ENCODE data around the gene PPP1R1B. TPM values are rescaled to one million over a fixed set of nuclear protein-coding genes. Genes with fewer than 3 reads are reported as not detected.

The PPP1R1B gene
- total and polyA plus RNA-seq, 2 of the 4 experiments (the other 2 are of a cell fraction), result not detected

GRCh38 chr17:39631403-39631802, 4.7 kb downstream of the PPP1R1B start:
- no peak for DNase-seq
- Histone ChIP-seq H2BK5ac (ENCODE audit: low read depth, low read length, poor library complexity, severe bottlenecking) (no peak overlapping the region), H4K5ac (ENCODE audit: low read depth, low read length) (no peak overlapping the region), H3K18ac (ENCODE audit: low read depth, low read length) (no peak overlapping the region), H2AK9ac (replicated peaks; ENCODE audit: low read depth, low read length, poor library complexity) (no peak overlapping the region), H3K27me3 (ENCODE audit: control insufficient read depth, insufficient read depth, low read length) (peaks cover 61% of the 10 kb centered on the region), H4K20me1 (ENCODE audit: insufficient read depth, low read length) (no peaks in the 10 kb centered on the region), H3K4me2 (ENCODE audit: low read depth, low read length) (no peak overlapping the region), H3K14ac (replicated peaks; ENCODE audit: low read depth, low read length) (no peak overlapping the region), H2BK120ac (ENCODE audit: low read depth, low read length) (no peak overlapping the region), H3K79me1 (ENCODE audit: low read depth in 1 of 2, low read length in 2 of 2) (peaks cover 0 to 3% of the 10 kb centered on the region in 2 experiments; a peak in 1 of 4 replicates), H3K9me3 (ENCODE audit: control insufficient read depth, insufficient read depth, low read length) (no peaks in the 10 kb centered on the region), H2BK20ac (ENCODE audit: low read depth, low read length) (no peak overlapping the region), H3K4me1 (ENCODE audit: control insufficient read depth, insufficient read depth, low read length) (peaks cover 6% of the 10 kb centered on the region), H3K9me1 (ENCODE audit: insufficient read depth, low read length) (peaks cover 7% of the 10 kb centered on the region; the same call in 1 of the 2 replicates), H2AFZ (replicated peaks; ENCODE audit: low read length, poor library complexity) (no peak overlapping the region), H3K23ac (ENCODE audit: low read depth, low read length) (no peak overlapping the region), H4K91ac (ENCODE audit: insufficient read depth, low read depth, low read length) (no peak overlapping the region), H3K56ac (ENCODE audit: extremely low read depth, insufficient read depth, low read length) (no peak overlapping the region), H2BK15ac (ENCODE audit: low read depth, low read length) (no peak overlapping the region), H4K8ac (ENCODE audit: low read depth in 2 of 2, low read length in 2 of 2) (no peak overlapping the region), H3K4ac (ENCODE audit: low read depth, low read length) (no peak overlapping the region), H2AK5ac (ENCODE audit: low read depth, low read length) (no peak overlapping the region), H3K4me3 (ENCODE audit: insufficient read depth, low read depth, low read length) (no peak overlapping the region), H3K9ac (ENCODE audit: low read depth, low read length) (no peak overlapping the region), H3K36me3 (ENCODE audit: control insufficient read depth, insufficient read depth, low read length) (no peaks in the 10 kb centered on the region), H3K27ac (ENCODE audit: insufficient read depth, low read length) (no peak overlapping the region)
- BruUV-seq (replicated peaks), result no TSS peak
- in situ Hi-C loops (cut with MboI; ENCODE audit: low sequenced_read_pairs) (no loop called here), dilution Hi-C loops (cut with HindIII; ENCODE audit: low sequenced_read_pairs, unreplicated experiment) (no loop called here), intact Hi-C loops (cut with micrococcal nuclease) (no loop called here)
- POLR2A ChIA-PET (ENCODE audit: unreplicated experiment), result no interaction called here
- no peak for ATAC-seq (ENCODE audit: low read depth)
- 57% methylated on average over 2 of the region's 6 CpGs; no CpG with 5 or more reads in 1 of the 2 experiments for WGBS, 2 experiments (ENCODE audit: extremely low coverage in 2 of 2, insufficient read length in 1 of 2)
- no peak for TF ChIP-seq RAD21 (IDR thresholded peaks at IDR 0.05; ENCODE audit: low read length)
- CTCF ChIA-PET, result interaction anchor here (2.2 kb wide), 1 partner anchor 10 kb away, joined by 9 read pairs; no protein-coding TSS in a partner anchor
